ENCODE data around the gene HNRNPL. TPM values are rescaled to one million over a fixed set of nuclear protein-coding genes. Genes with fewer than 3 reads are reported as not detected.
"Not testable (repeated sequence)": the region's sequence is repeated elsewhere in the genome, so short reads cannot be mapped to it uniquely, and the experiment has no call there.

The HNRNPL gene
- total RNA-seq, 1 experiment from 2014 or later: 238 TPM

GRCh38 chr19:38807374-38808098, 42.2 kb downstream of the HNRNPL start:
- not testable (repeated sequence) for DNase-seq (ENCODE audit: extremely low read depth, low read depth)

GRCh38 chr19:38806371-38806770, 43.4 kb downstream of the HNRNPL start:
- DNase-seq (ENCODE audit: extremely low read depth, low read depth): no peak

GRCh38 chr19:38805180-38805579, 44.6 kb downstream of the HNRNPL start:
- DNase-seq (ENCODE audit: extremely low read depth, low read depth): no peak

GRCh38 chr19:38803543-38803942, 46.2 kb downstream of the HNRNPL start:
- DNase-seq (ENCODE audit: extremely low read depth, low read depth): no peak

GRCh38 chr19:38801359-38802095, 48.3 kb downstream of the HNRNPL start:
- DNase-seq (ENCODE audit: extremely low read depth, low read depth): no peak

- DNase-seq (ENCODE audit: extremely low read depth, low read depth): no peak
These were observed 49.0 kb downstream of the HNRNPL start for GRCh38 chr19:38800577-38801347.

- DNase-seq (ENCODE audit: extremely low read depth, low read depth): no peak
These were observed 50.7 kb downstream of the HNRNPL start for GRCh38 chr19:38799104-38799503.

GRCh38 chr19:38797781-38798180, 52.0 kb downstream of the HNRNPL start:
- not testable (repeated sequence) for DNase-seq (ENCODE audit: extremely low read depth, low read depth)

- DNase-seq (ENCODE audit: extremely low read depth, low read depth): no peak
These were observed 53.6 kb downstream of the HNRNPL start for GRCh38 chr19:38796154-38796553.

- no peak for DNase-seq (ENCODE audit: extremely low read depth, low read depth)
These were observed 54.2 kb downstream of the HNRNPL start for GRCh38 chr19:38795549-38795948.

- no peak for DNase-seq (ENCODE audit: extremely low read depth, low read depth)
These were observed 56.1 kb downstream of the HNRNPL start for GRCh38 chr19:38793671-38794070.

- DNase-seq (ENCODE audit: extremely low read depth, low read depth): no peak
These were observed 56.6 kb downstream of the HNRNPL start for GRCh38 chr19:38793177-38793576.

- DNase-seq (ENCODE audit: extremely low read depth, low read depth): no peak
These were observed 57.3 kb downstream of the HNRNPL start for GRCh38 chr19:38792250-38793111.

- DNase-seq (ENCODE audit: extremely low read depth, low read depth): not testable (repeated sequence)
These were observed 58.2 kb downstream of the HNRNPL start for GRCh38 chr19:38791451-38792064.

- DNase-seq (ENCODE audit: extremely low read depth, low read depth): not testable (repeated sequence)
These were observed 59.0 kb downstream of the HNRNPL start for GRCh38 chr19:38790507-38791403.

- DNase-seq (ENCODE audit: extremely low read depth, low read depth): no peak
These were observed 61.1 kb downstream of the HNRNPL start, which contains the start of gene LGALS7B for GRCh38 chr19:38788478-38789243. LGALS7B (plus strand) TSS chr19:38789200; CDS start chr19:38789227, 27 bp downstream.

- DNase-seq (ENCODE audit: extremely low read depth, low read depth): no peak
These were observed 63.1 kb downstream of the HNRNPL start for GRCh38 chr19:38786572-38787265.

Data from NCI-H460 (cell line).